ENCODE data around the gene ITGA1.

- TF ChIP-seq POLR2A (IDR thresholded peaks at IDR 0.05) (no peak), EP300 (IDR thresholded peaks at IDR 0.05) (no peak)
- TF ChIP-seq, protein P1, sequence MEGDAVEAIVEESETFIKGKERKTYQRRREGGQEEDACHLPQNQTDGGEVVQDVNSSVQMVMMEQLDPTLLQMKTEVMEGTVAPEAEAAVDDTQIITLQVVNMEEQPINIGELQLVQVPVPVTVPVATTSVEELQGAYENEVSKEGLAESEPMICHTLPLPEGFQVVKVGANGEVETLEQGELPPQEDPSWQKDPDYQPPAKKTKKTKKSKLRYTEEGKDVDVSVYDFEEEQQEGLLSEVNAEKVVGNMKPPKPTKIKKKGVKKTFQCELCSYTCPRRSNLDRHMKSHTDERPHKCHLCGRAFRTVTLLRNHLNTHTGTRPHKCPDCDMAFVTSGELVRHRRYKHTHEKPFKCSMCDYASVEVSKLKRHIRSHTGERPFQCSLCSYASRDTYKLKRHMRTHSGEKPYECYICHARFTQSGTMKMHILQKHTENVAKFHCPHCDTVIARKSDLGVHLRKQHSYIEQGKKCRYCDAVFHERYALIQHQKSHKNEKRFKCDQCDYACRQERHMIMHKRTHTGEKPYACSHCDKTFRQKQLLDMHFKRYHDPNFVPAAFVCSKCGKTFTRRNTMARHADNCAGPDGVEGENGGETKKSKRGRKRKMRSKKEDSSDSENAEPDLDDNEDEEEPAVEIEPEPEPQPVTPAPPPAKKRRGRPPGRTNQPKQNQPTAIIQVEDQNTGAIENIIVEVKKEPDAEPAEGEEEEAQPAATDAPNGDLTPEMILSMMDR (IDR thresholded peaks at IDR 0.05), result no peak
Measured at GRCh38 chr5:52772668-52773067, 15.0 kb upstream of the ITGA1 start.
